Tibial nerve (tissue), 4 donors: Measurements from ENCODE around the gene RENBP. TPM values are rescaled to one million over a fixed set of nuclear protein-coding genes. Genes with fewer than 3 reads are reported as not detected.

Experiments
- DNase-seq, 2 donors: peaks; one replicate each; pipeline ENCODE4 v3.0.0-alpha.2; 2019; ENCODE audit warnings: low spot score in 2 of 2
- H3K27ac ChIP-seq, 4 donors: fragments of 200-600 bp; sonication (generic) in 3 of 4; one replicate each; pipeline ENCODE4 v1.5.1; 2017 to 2019; ENCODE audit warnings: mild to moderate bottlenecking in 1 of 4
- H3K27me3 ChIP-seq, 2 donors: fragments of 200-600 bp; sonication (generic) in 1 of 2; one replicate each; pipeline versions ENCODE4 v1.5.1 to v1.6.0; 2017 to 2019
- H3K36me3 ChIP-seq, 3 donors: fragments of 200-600 bp; sonication (generic); one replicate each; pipeline ENCODE4 v1.5.1; 2018 to 2019
- H3K4me1 ChIP-seq, 4 donors: fragments of 200-600 bp; sonication (generic) in 3 of 4; one replicate each; pipeline ENCODE4 v1.5.1; 2017 to 2019
- H3K4me3 ChIP-seq, 4 donors: fragments of 200-600 bp; sonication (generic) in 3 of 4; one replicate each; pipeline ENCODE4 v1.5.1; 2017 to 2019; ENCODE audit warnings: mild to moderate bottlenecking in 1 of 4, moderate library complexity in 1 of 4
- H3K9me3 ChIP-seq, 4 donors: fragments of 200-600 bp; sonication (generic) in 3 of 4; one replicate each; pipeline ENCODE4 v1.5.1; 2017 to 2019
- CTCF ChIP-seq, 5 experiments: fragments of 200-600 bp in 3 of 5; fragments of 450-650 bp in 2 of 5; sonication (generic) in 3 of 5; IDR thresholded peaks; one replicate each; pipeline ENCODE4 v1.5.1; 2016 to 2019; ENCODE audit warnings: antibody characterized with exemption in 5 of 5, mild to moderate bottlenecking in 3 of 5, moderate library complexity in 2 of 5
- EP300 ChIP-seq, 2 donors: sonication (generic); formaldehyde crosslinking; IDR thresholded peaks; one replicate each; pipeline ENCODE4 v1.6.1; 2017; ENCODE audit warnings: antibody characterized with exemption in 2 of 2, mild to moderate bottlenecking in 1 of 2
- POLR2A ChIP-seq, 2 donors: fragments of 450-650 bp; IDR thresholded peaks; one replicate each; pipeline ENCODE4 v1.6.1; 2017; ENCODE audit warnings: antibody characterized with exemption in 2 of 2, mild to moderate bottlenecking in 2 of 2, moderate library complexity in 2 of 2
- WGBS, 2 donors: methylation state at CpG; one replicate each; pipeline ENCODE4 v1.1.5; 2018; 5-methylcytosine and 5-hydroxymethylcytosine counted together
- total RNA-seq, 4 donors: library from RNA; depleted of rRNA; stranded (reverse); fragments of >200 nt; gene quantifications; one replicate each; pipeline ENCODE4 v1.1.0, GENCODE V29; 2016

RENBP gene
- total RNA-seq, 4 donors from 2014 or later, result 12.1 to 28.8 (median 17.8) TPM

- no peak for TF ChIP-seq EP300 (IDR thresholded peaks at IDR 0.05)
- TF ChIP-seq POLR2A (IDR thresholded peaks at IDR 0.05), result no peak
- no peak for TF ChIP-seq CTCF (IDR thresholded peaks at IDR 0.05)
- DNase-seq, result no peak
- peaks cover 0 to 54% (median 14%) of the 10 kb centered on the region in 4 donors for H3K4me1 ChIP-seq
- peaks cover 0 to 28% (median 0%) of the 10 kb centered on the region in 3 donors for H3K36me3 ChIP-seq
- peaks cover 0 to 22% of the 10 kb centered on the region in 2 donors for H3K27me3 ChIP-seq
- H3K4me3 ChIP-seq, result peak overlapping the region; percentile 37 to 71 (median 57)
- H3K9me3 ChIP-seq, result no peaks in the 10 kb centered on the region
- 18% methylated on average over 8 of the region's 8 CpGs; no CpG with 5 or more reads in 1 of the 2 donors for WGBS, 2 donors
- H3K27ac ChIP-seq, result peak overlapping the region; percentile 75 to 98 (median 94)
Measured at GRCh38 chrX:153927672-153927921, 16.8 kb downstream of the RENBP start.

GRCh38 chrX:153926858-153927671 lies 17.4 kb downstream of the RENBP start:
- Histone ChIP-seq H3K4me1 (peaks cover 0 to 60% (median 15%) of the 10 kb centered on the region in 4 donors), H3K4me3 (peak overlapping the region; percentile 37 to 71 (median 57)), H3K27ac (peak overlapping the region; percentile 75 to 98 (median 94)), H3K9me3 (no peaks in the 10 kb centered on the region), H3K36me3 (peaks cover 0 to 22% (median 0%) of the 10 kb centered on the region in 3 donors), H3K27me3 (peaks cover 0 to 22% of the 10 kb centered on the region in 2 donors)
- 5 to 29% methylated on average over 10 to 29 of the region's 31 CpGs for WGBS, 2 donors
- TF ChIP-seq EP300 (IDR thresholded peaks at IDR 0.05) (no peak), CTCF (IDR thresholded peaks at IDR 0.05) (no peak), POLR2A (IDR thresholded peaks at IDR 0.05) (no peak)
- DNase-seq, result peak in 1 of 2 donors; percentile 12

- peaks cover 0 to 17% (median 0%) of the 10 kb centered on the region in 3 donors for H3K36me3 ChIP-seq
- H3K4me1 ChIP-seq, result peaks cover 0 to 65% (median 18%) of the 10 kb centered on the region in 4 donors
- H3K27ac ChIP-seq, result peak overlapping the region in 3 of 4 donors; percentile 94 to 98 (median 94)
- TF ChIP-seq CTCF (IDR thresholded peaks at IDR 0.05), result no peak
- no peak for TF ChIP-seq EP300 (IDR thresholded peaks at IDR 0.05)
- 31% methylated on average over 4 of the region's 4 CpGs; no CpG with 5 or more reads in 1 of the 2 donors for WGBS, 2 donors
- H3K9me3 ChIP-seq, result no peaks in the 10 kb centered on the region
- peak overlapping the region in 3 of 4 donors; percentile 19 to 71 (median 29) for H3K4me3 ChIP-seq
- H3K27me3 ChIP-seq, result peaks cover 0 to 22% of the 10 kb centered on the region in 2 donors
- no peak for DNase-seq
Measured at GRCh38 chrX:153926552-153926857, 17.9 kb downstream of the RENBP start.

- peak within 1 kb of the TSS; percentile 37 to 71 (median 57) for H3K4me3 ChIP-seq
- H3K27ac ChIP-seq, result peak within 1 kb of the TSS in 3 of 4 donors; percentile 94 to 98 (median 94)
- no peak for DNase-seq
- peaks cover 0 to 71% (median 19%) of the 10 kb centered on the region in 4 donors for H3K4me1 ChIP-seq
- peaks cover 0 to 22% of the 10 kb centered on the region in 2 donors for H3K27me3 ChIP-seq
- peaks cover 0 to 11% (median 0%) of the 10 kb centered on the region in 3 donors for H3K36me3 ChIP-seq
- TF ChIP-seq CTCF (IDR thresholded peaks at IDR 0.05) (no peak), POLR2A (IDR thresholded peaks at IDR 0.05) (no peak), EP300 (IDR thresholded peaks at IDR 0.05) (no peak)
- WGBS, 2 donors, result 16 to 32% methylated on average over 12 to 36 of the region's 59 CpGs
- H3K9me3 ChIP-seq, result no peaks in the 10 kb centered on the region
Measured at GRCh38 chrX:153925739-153926551, 18.5 kb downstream of the RENBP start, which contains the start of gene ARHGAP4. Gene ARHGAP4 (minus strand): TSS chrX:153926264. CDS start chrX:153926202, 62 bp downstream.
